Measurements from ENCODE around the gene ECT2.

DNA sequence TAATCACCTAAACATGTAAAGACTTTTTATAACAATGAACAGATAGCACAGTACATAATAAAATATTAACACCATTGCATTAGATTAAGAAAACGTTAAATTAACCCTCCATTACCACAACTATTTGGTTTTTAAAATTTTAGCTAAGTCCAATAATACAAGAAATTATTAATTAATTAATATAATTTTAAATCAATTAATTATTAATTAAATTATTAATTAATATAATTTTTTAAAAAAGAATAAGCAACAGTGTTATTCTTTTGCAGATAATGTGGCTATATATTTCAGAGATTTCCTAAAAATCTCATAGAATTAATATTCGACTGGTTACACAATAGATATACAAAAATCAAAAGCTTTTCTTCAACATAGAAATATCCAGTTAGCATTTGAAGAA is 82.5 kb downstream of the ECT2 start:
- TF ChIP-seq EZH2 (IDR thresholded peaks at IDR 0.05) (no peak), POLR2AphosphoS5 (IDR thresholded peaks at IDR 0.05; ENCODE audit: borderline replicate concordance, low read depth, low read length) (no peak)
